Measurements from ENCODE around the gene RIMBP2.
"Not testable (repeated sequence)": the region's sequence is repeated elsewhere in the genome, so short reads cannot be mapped to it uniquely, and the experiment has no call there.

- not testable (repeated sequence) for TF ChIP-seq CTCF, EP300, POLR2A (IDR thresholded peaks at IDR 0.05)
Measured at GRCh38 chr12:130688999-130689398, 27.1 kb downstream of the RIMBP2 start.
